NB4 (cell line): Measurements from ENCODE around the gene LEMD1.

Experiments
- DNase-seq: peaks from one replicate; pipeline ENCODE4 v3.0.0; 2010; ENCODE audit warnings: low read depth
- H3K4me3 ChIP-seq: one replicate; pipeline ENCODE4 v1.5.1; 2011; ENCODE audit warnings: mild to moderate bottlenecking, low read depth, low read length, moderate library complexity
- MYC ChIP-seq: IDR thresholded peaks from 2 replicates; pipeline ENCODE4 v1.6.1; 2011; ENCODE audit warnings: low read depth, low read length
- POLR2A ChIP-seq: IDR thresholded peaks from 2 replicates; pipeline ENCODE4 v1.6.1; 2011; ENCODE audit warnings: mild to moderate bottlenecking; ENCODE audit not compliant: insufficient read length; ENCODE audit errors: extremely low read depth
- TF ChIP-seq, protein P1 (sequence below): IDR thresholded peaks from 2 replicates; pipeline ENCODE4 v1.6.1; 2011; ENCODE audit warnings: low read depth, low read length
- TF ChIP-seq, protein P2 (sequence below): IDR thresholded peaks from one replicate; pipeline ENCODE4 v1.5.1; 2012; ENCODE audit warnings: low read depth, low read length

The LEMD1 gene

DNA sequence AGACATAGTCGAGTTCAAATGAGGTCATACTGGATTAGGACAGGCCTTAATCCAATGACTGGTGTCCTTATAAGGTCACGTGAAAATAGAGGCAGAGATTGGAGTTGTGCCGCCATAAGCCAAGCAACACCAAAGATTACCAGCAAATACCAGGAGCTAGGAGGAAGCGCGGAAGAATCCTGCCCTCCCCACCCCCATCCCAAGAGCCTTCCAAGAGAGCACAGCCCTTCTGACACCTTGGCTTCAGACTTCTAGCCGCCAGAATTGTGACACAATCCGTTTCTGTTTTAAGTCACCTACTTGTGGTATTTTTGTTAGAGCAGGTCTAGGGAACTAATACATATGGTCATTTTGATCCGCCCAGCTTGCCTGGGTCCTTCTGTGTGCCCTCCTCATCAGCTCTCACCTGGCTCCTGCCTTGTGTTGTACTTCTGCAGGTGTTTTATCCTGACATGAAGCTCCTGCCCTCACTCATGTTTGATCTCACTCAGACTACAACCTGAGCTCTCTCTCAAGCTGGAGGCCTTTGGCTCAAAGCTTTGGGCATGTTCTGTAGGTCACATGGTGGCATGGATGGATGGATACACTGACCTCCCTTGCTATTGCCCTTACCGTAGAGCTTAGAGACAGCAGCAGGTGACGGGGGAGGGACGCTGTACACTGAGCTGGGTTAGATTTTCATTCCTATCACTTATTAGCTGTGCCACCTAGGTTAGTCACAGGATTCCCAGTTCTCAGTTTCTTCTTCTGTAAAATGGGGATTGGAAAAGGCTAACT lies 89.7 kb downstream of the LEMD1 start:
- no peak for DNase-seq
- TF ChIP-seq POLR2A (no peak), MYC (no peak)
- TF ChIP-seq, protein P1, sequence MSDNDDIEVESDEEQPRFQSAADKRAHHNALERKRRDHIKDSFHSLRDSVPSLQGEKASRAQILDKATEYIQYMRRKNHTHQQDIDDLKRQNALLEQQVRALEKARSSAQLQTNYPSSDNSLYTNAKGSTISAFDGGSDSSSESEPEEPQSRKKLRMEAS: no peak
- TF ChIP-seq, protein P2, sequence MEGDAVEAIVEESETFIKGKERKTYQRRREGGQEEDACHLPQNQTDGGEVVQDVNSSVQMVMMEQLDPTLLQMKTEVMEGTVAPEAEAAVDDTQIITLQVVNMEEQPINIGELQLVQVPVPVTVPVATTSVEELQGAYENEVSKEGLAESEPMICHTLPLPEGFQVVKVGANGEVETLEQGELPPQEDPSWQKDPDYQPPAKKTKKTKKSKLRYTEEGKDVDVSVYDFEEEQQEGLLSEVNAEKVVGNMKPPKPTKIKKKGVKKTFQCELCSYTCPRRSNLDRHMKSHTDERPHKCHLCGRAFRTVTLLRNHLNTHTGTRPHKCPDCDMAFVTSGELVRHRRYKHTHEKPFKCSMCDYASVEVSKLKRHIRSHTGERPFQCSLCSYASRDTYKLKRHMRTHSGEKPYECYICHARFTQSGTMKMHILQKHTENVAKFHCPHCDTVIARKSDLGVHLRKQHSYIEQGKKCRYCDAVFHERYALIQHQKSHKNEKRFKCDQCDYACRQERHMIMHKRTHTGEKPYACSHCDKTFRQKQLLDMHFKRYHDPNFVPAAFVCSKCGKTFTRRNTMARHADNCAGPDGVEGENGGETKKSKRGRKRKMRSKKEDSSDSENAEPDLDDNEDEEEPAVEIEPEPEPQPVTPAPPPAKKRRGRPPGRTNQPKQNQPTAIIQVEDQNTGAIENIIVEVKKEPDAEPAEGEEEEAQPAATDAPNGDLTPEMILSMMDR: no peak
- no peak overlapping the region for H3K4me3 ChIP-seq
